GM13976 (cell line): ENCODE results near the gene SFXN1.

Experiments used
- DNase-seq: peaks from one replicate; pipeline ENCODE4 v3.0.0; 2012; ENCODE audit warnings: low spot score
- in situ Hi-C: fragments of 300-500 bp; cut with MboI; formaldehyde crosslinking; loops from one replicate; pipeline ENCODE4 v1.12.0; 2022; ENCODE audit warnings: low sequenced_read_pairs, mixed read lengths, inconsistent platforms; ENCODE audit not compliant: unreplicated experiment
- TF ChIP-seq, protein P1 (sequence below): IDR thresholded peaks from 2 replicates; pipeline ENCODE4 v1.5.1; 2012; ENCODE audit warnings: borderline replicate concordance, mild to moderate bottlenecking; ENCODE audit not compliant: insufficient read depth; ENCODE audit errors: extremely low read depth, missing control alignments, control extremely low read depth

Gene SFXN1

DNA sequence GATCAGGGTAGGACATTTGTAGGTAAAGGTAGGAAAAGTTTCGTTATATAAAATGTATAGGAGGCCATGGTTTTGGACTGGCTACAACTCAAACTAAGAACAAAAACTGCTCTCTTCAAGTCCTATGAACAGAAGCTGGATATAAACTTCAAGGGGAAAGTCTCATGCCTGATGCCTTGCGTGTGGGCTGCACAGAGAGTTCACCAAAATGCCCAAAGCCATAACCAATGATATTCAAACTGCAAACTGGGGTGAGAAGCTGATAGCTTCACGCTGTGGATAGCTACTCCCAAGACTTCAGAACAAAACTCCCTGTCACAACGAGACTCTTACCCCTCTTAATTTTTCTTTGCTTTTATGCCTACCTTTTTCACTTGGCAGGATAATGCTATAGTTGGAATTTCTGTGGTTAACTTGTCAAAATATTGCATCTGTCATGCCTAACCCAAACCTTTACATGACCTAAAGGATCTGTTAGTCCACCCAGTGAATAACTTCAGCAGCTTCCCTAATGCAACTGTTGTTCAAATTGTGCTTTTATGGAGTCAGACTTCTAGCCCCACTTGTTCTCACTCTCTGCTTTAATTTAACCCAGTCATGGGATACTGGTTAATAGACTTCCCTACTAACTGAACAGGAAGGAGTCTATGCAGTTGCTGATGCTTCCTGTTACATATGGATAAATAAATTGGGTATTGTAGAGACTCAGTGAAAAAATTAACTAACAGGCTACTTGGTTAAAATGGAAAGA lies 71.9 kb downstream of the SFXN1 start:
- DNase-seq, result no peak
- TF ChIP-seq, protein P1, sequence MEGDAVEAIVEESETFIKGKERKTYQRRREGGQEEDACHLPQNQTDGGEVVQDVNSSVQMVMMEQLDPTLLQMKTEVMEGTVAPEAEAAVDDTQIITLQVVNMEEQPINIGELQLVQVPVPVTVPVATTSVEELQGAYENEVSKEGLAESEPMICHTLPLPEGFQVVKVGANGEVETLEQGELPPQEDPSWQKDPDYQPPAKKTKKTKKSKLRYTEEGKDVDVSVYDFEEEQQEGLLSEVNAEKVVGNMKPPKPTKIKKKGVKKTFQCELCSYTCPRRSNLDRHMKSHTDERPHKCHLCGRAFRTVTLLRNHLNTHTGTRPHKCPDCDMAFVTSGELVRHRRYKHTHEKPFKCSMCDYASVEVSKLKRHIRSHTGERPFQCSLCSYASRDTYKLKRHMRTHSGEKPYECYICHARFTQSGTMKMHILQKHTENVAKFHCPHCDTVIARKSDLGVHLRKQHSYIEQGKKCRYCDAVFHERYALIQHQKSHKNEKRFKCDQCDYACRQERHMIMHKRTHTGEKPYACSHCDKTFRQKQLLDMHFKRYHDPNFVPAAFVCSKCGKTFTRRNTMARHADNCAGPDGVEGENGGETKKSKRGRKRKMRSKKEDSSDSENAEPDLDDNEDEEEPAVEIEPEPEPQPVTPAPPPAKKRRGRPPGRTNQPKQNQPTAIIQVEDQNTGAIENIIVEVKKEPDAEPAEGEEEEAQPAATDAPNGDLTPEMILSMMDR, result no peak
- in situ Hi-C loops, result no loop called here

DNA sequence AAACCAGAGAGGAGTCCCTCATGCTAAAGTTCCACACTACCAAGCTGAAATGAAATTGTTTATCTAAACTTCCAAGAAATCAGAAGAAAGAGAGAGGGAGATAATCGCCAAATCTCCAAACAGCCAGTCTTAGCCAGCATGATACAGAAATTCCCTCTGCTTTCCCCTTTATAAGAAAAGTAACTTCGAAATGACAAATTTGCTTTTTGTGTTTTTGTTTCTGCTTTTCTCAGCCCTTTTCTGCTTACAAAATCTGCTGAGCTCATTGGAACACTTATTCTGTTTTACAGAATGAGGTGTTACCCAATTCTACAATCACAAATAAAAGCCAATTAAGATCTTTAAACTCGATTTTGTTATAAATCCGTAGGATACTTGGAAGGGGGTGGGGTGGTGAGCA lies 72.9 kb downstream of the SFXN1 start:
- TF ChIP-seq, protein P1, result no peak
- in situ Hi-C loops, result no loop called here
- no peak for DNase-seq

DNA sequence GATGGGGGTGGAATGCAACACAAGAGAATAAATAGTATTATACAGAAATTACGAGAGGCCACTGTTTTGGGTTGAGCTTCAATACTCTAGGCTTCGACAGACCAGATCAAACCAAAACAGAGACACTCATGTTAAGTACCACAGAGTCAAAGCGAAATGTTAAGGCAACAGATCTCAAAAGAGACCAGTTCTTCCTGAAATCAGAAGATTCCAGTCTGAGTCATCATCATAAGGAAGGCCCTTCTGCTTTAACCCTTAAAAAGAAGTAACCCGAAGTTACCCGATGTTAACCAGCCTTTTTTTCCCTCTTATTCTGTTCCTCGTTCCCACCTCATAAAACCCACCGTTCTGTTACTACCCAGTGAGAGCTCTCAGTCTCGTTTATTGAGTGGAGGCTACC lies 75.9 kb downstream of the SFXN1 start:
- in situ Hi-C loops, result no loop called here
- TF ChIP-seq, protein P1, result no peak
- no peak for DNase-seq

DNA sequence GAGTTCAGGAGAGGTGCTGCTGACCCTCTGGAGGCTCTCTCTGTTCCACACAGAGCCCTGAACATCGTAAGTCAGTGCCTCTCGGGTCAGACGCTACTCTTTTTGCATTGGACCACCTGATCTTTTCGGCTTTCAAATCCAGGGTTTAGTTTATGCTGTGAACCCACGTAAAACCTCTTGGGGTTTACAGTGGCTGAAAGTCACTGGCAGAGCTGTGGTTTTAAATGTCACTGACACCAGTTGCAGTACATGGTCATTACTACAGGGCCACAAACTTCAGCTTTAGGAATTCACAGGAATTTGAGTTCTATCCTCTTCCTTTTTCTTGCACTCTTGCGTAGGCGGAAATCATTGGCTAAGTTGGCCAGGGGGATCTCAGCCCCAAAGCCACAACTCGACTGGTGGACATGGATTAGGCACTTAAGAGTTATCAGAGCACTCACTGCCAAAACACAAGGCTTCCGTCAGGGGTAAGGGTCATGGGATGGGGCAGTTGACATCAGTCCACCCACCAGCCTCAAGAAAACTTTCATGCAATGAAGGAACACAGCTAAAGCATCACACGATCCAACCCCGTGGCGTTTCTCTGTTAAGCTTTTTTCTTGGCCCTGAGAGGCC lies 76.9 kb downstream of the SFXN1 start:
- TF ChIP-seq, protein P1, result no peak
- DNase-seq, result no peak
- in situ Hi-C loops, result no loop called here

DNA sequence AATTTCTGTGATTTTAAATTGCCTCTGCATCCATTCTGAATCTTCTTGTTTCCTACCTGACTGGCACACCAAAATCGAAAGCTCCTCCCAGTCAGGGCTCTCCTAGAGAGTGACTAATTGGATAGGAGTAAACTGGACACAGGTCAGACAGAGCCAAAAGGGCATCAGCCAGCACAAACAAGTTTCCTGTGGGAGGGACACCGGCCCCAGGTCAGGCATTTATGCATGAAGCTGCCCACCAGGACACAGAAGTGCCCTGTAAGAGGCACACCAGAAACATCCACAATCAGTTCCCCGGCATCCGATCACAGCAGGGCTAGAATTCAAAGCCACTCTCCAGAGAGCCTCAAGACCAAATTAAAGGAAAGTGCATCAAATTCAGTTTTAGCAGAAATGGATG lies 78.4 kb downstream of the SFXN1 start:
- TF ChIP-seq, protein P1, result no peak
- in situ Hi-C loops, result no loop called here
- DNase-seq, result no peak

DNA sequence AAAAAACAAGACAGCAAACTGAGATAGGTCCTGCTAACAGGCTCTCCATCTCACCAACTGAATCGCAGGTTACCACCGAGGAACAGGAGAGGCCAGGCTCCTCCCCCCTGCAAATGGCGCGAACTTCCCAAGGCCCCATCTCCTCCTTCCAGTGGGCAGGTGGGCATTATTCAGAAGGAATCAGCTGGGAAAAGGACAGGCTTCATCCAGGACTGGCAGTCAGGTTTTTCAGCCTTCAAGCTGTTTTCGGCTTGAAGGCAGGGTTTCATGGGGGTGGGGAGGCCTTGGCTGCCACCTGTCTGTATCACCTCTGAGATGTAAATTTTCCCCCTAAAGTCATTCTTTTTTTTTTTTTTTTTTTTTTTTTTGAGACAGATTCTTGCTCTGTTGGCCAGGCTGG lies 79.4 kb downstream of the SFXN1 start:
- TF ChIP-seq, protein P1, result no peak
- in situ Hi-C loops, result no loop called here
- DNase-seq, result no peak
